Epidermal melanocyte (primary cell): ENCODE results near the gene GRK3.
"Not testable (repeated sequence)": the region's sequence is repeated elsewhere in the genome, so short reads cannot be mapped to it uniquely, and the experiment has no call there.

Source experiments
- DNase-seq: peaks from one replicate; pipeline ENCODE4 v3.0.0; 2011; ENCODE audit warnings: low spot score; ENCODE audit not compliant: insufficient read length

Gene GRK3

DNA sequence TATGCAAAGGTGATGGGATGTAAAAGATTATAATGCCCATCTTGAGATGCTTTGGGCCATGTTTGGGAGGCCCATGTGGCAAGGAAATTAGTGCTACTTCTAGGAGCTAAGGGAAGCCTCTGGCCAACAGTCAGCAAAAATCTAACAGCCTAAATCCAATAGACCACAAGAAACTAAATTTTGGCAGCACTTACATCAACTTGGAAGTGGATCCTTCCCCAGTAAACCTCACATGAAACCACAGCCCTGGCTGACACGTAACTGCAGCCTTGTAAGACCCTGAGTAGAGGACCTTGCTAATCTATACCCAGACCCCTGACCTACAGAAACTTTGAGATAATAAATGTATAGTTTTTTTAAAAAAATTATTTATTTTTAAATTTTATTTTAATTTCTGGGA lies 13.1 kb upstream of the GRK3 start:
- DNase-seq = no peak

DNA sequence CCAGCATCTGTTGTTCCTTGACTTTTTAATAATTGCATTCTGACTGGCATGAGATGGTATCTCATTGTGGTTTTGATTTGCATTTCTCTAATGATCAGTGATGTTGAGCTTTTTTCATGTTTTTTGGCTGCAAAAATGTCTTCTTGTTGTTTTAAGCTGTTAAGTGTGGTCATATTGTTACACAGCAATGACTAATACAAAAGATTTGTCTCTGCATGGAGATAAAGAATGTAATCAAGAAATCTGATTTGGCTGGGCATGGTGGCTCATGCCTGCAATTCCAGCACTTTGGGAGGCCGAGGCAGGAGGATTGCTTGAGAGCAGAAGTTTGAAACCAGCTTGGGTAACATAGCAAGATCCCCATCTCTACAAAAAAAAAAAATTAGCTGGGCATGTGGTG lies 12.1 kb upstream of the GRK3 start:
- DNase-seq = not testable (repeated sequence)

DNA sequence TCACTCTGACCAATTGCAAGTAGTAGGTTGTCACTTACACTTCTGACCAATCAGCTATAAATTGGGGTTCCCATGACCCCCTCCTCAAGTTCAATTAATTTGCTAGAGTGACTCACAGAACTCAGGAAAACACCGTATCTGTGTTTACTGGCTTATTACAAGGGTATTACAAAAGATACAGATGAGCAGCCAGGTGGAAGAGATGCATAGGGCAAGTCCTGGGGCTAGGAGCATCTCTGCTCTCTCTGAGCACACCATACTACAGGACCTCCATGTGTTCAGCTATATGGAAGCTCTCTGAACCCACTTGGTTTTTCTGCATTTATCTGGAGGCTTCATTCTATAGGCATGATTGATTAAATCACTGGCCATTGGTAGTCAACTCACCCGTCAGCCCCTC lies 11.3 kb upstream of the GRK3 start:
- no peak for DNase-seq

DNA sequence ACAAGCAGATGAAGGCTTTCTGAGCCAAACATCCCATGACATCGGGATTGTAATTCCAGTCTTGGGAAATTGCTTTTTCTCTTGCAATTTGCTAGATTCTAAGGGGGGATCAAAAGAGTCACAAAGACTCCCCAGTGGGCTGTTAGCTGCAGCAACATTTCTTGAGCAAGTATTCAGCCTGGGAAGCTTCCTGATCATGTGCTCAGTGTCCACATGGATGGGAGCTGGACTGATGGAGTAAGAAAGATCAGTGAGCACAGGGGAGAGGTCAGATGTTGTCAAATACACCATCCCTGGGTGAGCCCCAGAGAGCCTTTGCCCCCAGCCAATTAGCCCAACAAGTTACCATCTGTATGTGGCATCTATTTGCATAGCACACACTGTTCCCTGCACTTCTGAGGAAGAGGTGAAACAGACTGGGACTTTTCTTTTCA lies 10.2 kb upstream of the GRK3 start:
- DNase-seq = no peak

DNA sequence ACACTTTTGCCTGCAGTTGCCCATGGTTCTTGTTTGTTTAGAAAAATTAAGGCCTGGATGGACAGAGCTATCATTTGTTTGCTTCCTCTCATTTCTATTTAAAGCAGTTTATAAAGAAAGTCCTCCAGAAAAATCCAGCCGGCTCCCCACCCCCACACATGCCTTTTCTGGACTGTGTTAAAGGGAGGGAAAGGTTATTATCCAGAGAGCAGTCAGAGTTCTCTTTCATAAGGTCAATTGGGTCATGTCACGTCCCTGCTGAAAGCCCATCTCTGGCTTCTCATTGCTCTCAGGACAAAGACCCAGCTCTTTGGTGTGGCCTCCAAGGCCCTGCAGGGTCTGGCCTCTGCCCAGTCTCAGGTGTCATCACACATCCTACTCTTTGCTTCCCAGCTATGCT lies 9.8 kb upstream of the GRK3 start:
- no peak for DNase-seq

DNA sequence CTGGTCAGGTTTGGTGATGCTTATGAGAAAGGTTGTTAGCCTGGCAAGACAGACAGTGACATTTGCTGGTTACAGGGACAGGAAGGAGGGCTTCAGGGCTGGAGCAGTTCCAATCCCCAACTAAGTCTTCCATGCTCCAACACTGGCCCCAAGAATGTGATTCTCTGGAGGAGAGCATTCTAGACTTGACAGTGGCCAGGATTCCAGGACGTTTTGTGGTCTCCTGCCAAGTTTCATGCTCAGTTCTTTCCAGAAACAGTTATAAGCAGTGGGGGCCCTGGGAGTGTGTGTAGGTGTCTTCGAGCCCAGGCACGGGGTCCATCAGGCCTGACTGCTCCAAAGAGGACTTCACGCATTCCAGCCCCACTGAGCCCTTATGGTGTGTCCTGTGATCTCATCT lies 8.9 kb upstream of the GRK3 start:
- DNase-seq = no peak

DNA sequence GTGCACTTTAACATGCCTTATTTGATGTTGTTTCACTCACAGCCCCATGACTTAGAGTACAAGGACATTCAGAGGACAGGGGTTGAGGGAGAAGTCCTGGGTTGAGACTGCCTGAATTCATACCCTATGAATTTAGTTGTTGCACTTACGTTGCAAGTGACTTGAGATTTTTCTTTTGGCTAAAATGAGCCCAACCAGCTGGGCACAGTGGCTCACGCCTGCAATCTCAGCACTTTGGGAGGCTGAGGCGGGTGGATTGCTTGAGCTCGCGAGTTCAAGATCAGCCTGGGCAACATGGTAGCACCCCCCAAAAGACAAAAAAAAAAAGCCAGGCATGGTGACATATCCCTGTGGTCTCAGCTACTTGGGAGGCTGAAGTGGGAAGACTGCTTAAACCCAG lies 7.3 kb upstream of the GRK3 start:
- DNase-seq = no peak

DNA sequence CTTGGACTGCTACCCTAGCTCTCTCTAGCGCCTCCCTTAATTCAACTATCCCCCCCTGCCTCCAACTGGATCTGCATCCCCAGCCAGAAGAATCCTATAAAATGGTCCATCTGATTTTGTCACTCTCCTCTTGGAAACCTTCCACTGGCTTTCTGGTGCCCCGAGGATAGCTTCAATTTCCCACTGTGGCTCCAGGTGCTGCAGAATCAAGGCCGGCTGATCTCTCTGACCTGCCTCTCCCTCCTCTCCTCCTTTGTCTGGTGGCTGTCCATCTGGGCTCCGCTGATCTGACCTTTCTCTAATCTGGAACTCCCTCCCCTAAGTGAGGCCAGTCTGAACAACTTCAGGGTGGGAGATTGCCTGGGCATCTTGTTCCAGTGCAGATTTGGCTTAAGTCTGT lies 6.1 kb upstream of the GRK3 start:
- DNase-seq = no peak

DNA sequence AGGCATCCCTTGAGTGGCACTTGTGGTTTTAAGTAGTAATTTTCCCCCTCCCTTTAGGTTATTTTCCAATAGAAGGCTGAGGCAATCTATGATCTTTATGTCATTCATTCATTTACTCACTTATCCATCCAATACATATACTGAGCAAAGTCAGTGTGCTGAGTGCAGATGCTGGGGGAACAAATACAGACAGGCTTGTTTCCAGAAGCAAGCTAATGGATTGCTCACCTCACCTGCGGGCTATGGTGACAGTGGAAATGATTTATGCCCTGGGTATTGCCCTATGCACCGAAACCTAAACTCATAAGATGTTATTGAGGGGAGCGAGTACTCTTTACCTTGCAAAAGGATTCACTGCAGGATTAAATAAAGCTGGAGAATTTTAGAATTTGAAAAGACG lies 4.6 kb upstream of the GRK3 start:
- DNase-seq = not testable (repeated sequence)

DNA sequence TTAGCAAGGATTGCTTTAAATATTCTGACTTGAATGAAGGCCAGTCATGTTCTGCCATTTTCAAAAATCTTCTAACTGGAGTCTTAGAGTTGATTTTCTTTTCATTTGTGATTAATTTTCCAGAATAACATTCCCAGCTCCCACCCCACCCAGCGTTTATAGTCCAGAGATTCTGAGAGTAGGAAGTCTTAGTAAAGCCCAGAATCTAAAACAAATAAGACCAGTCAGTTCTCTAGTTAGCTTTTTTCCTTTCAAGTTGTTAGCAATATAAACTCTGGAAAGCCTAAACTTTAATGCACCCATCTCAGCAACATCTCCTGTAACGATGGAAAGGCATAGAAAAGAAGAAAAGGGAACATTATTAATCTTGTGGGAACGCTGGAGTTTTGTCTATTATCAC lies 3.3 kb upstream of the GRK3 start:
- DNase-seq = not testable (repeated sequence)

DNA sequence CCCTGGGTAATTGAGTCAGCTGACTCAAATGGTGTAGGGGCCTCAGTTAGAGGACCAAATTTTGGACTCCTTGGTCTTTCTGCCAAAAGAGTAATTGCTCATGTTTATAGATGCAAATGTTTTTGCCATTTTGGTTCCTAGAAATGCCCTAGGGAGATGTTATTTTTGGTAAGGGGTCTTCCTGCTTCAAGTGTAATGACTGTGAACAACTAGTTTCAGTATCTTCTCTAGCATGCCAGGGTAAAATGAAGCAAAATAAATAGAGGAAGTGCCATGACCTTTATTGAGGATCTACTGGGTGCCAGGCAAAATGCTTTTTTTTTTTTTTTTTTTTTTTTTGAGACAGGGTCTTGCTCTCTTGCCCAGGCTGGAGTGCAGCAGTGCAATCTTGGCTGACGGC lies 2.5 kb upstream of the GRK3 start:
- not testable (repeated sequence) for DNase-seq

DNA sequence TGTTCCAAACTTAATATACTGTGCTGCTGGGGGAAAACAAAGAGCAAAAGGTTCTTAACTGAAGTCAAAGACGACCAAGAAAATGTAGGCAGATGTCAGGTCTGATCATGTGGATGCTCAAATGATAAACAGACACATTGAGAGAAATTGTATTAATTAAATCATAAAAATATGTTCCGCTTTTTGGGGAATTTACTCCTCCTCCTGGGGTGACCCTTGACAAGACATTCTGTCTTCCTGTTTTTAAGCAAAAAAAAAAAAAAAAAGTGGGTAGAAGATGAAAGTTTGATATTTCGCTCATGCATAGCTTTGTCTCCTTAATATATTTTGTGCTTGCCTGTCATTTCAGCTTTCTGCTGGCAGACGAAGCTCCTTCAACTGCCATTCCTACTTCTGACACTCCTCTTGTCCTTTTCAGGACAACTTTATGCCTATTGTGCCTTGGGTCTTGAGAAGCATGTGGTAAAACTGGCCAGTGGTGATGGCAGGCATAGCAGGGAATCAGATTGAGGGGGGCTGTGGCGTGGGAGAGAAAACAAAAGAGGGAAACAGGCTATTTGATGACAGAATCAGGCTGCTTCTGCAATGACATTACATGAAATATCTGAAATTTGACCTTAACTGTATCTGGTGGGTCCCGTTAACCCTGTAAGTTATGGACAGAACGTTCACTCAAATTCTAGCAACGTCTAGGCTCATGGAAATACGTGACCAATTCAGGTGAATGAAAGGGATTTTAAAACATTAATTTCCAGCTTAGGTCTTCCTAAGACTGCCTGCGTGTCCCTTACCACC lies 1.3 kb upstream of the GRK3 start:
- not testable (repeated sequence) for DNase-seq

DNA sequence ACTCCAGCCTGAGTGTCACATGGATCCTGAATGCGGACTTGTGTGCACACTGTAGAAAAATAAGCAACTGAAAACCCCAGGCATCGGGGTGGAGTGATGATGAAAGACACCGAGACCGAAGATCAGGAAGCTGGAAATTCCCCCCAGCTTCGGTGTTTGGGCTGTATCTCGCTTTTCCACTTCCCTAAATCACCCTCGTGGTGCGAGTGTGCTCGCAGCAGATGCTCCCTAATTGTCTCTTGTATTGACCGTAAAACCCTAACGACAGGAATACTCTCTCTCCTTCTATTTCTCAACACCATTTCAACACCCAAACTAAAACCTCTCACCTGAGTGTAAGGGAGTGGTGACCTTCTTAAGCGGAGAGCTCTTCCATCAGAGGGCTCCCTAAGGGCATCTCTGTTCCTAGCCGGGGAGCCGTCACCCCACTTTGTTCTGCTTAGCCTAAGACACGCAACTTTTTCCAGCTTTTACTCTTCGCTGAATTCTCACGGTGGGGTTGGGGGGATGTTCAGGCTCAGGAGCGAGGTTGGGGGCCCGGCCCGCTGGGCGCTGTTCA lies 635 bp upstream of the GRK3 start:
- DNase-seq = no peak

DNA sequence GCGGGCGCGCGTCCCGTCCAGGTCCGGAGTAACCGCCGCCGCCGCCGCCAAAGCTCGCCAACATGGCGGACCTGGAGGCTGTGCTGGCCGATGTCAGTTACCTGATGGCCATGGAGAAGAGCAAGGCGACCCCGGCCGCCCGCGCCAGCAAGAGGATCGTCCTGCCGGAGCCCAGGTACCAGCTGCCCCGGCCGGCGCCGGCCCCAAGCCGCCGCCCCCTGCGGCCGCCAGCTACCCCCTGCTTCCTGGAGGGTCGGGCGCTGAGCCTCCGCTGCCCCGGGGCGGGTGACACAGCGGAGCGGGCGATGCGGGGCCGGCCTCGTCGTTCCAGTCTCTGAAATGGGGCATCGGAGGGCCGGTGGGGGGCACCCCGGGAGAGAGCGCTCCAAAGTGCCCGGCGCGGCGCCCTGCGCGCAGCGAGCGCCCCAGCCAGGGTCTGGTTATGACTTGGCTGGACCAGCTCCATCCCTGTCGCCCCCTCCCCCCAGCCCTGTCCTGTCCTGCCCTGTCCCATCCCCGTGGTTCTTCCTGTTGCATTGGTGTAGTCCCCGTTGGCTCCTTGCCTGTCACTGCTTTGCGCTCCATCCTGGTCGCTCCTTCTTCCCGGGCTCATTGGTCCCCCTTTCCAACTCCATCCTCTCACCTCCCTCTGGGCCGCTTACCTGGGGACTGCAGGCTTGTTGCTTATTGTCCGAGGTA lies 653 bp downstream of the GRK3 start:
- DNase-seq = no peak

DNA sequence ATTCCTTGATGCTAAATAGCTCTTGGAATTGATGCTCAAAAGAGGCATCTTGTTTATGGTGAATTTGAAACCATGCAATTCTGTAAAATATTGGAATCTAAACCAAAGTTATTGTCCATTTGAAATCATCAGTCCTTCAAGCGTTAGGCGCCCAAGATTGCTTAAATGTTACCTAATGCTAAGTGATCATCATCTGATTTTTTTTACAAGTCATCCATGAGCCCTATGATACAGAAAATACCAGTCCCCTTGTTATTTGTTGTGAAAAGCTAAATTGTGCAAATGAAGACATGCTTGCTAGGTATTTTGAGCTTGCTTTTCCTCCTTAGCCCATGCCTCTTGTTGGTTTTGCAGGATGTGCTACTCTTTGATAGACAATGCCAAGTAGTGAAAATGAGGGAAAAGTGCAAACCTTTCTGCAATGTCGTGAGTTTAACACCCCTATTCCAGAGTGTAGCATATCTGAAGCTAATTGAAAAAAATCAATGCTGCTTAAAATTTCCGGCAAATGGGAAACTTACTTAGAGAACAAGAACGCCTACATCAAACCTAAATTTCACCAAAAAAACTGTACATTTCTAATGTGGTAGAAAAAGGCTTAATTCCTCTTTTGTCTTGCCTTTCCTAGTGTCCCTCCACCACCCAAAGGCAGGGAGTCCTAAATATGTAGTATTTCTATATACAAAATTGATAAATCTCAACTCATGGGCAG lies 1.9 kb downstream of the GRK3 start:
- no peak for DNase-seq

DNA sequence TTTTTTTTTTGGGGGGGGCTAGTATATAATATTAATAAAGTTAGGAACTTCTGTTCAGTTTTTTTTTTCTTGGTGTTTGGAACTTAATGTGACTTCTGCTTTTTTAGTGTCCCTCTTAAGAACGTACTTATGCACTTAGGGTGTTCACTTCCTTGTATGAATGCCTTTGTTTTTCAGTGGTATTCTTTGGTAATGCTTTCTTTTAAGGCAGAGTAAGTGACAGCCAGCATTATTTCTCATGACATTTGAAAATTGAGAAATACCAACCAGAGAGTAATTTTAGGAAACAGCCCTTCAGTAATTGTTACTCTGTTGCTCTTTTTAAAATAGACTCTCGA lies 2.4 kb downstream of the GRK3 start:
- DNase-seq = no peak

DNA sequence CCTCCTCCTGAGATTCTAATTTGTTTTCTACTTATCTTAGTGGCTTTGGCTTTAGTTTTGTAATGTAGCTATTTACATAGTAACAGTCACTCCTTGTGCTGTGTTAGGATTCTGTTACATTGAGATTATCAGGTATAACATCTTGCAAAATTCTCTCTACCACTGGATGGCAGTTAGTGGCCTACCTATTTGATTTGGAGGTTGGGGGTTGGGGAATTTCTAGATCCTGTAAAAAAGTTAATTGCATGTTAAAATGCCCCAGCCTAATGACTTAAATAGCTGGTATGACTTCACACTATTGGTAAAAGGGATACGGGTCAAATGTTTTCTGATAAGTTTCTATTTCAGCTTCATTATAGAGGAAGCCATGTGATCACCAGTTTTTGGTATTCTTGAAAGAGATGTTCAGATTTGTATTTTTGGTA lies 2.8 kb downstream of the GRK3 start:
- no peak for DNase-seq

DNA sequence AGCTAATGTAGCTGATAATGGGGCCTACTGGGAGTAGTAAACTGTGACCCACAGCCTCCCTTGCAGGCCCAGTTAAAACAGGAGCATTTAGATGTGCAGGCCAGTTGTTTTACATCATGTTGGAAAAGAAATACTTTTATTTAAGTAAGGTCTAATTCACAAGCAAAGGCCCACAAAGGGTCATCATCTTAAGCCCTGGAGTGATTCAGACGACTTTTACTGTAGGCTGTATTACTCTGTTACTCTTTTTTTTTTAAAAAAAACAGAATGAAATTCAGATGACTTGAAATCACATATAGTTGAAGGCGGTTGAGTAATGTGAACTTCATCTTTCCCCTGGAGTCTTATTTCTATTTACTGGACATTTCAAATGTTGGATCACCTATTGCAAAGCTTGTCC lies 3.6 kb downstream of the GRK3 start:
- DNase-seq = not testable (repeated sequence)

DNA sequence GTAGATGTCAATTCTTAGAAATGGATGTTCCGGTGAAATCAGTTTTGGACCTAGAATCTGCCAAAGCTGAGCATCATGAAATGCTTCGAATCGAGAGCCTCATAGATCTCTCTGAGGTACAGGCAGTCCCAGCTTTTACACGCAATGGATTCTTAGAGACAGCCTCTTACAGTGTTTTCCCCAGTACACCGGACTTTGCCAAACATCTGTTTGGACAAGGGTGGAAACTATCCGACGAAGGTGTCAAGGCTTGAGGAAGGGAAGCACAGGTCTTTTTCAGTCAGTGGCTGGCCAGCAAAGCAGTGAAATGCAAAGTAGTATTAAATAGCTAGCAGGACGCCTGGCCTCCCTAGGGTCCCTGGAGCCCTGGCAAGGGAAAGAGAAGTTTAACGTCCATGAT lies 4.9 kb downstream of the GRK3 start:
- DNase-seq = no peak

DNA sequence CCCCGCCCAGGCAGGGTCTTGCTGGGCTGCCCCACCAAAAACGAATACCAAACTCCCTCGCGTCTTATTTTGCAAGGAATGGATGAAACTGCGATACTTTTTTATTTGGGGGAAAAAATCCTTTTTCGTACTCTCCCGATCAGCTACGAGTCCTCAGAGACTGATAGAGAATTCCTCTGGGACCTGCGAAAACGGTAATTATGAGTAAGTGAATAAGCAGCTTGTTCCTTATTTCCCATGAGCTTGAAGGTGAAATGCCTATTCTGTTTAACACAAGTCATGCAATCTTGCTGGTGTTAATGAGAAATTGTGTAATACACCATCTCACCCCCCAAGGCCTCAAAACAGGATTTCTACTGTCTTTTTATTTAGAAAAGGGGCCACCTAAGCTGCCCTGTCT lies 5.5 kb downstream of the GRK3 start:
- DNase-seq = no peak

DNA sequence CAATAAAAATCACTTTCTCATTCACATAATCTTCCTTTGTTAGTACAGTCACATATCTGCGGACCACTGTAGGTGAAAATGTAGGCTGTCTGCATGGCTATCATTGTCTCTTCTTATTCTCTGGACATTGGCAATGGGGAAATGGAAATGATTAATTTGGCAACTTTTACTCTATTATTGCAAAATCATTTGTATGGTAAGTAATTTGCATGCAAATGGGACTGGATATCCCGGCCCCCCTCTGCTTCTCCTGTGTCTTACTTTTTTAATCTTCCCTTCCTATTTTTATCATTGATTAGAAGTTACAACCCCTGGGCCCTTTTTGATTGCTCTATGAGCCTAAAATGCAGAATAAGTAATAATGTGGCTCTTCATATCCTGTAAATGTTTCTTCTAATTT lies 6.0 kb downstream of the GRK3 start:
- DNase-seq = no peak
